Osteoblast (primary cell): ENCODE measurements around the gene UBTD1. TPM values are rescaled to one million over a fixed set of nuclear protein-coding genes. Genes with fewer than 3 reads are reported as not detected.

Source experiments
- DNase-seq: peaks from one replicate; pipeline ENCODE4 v3.0.0; 2011; ENCODE audit warnings: low spot score, mixed read lengths; ENCODE audit not compliant: insufficient read length; ENCODE audit errors: missing footprints
- H2AFZ ChIP-seq: 2 replicates; pipeline ENCODE4 v1.6.0; 2011; ENCODE audit warnings: mild to moderate bottlenecking, low read length
- H3K27ac ChIP-seq: 2 replicates; pipeline ENCODE4 v1.5.1; 2011; ENCODE audit warnings: mild to moderate bottlenecking, low read depth, low read length, moderate library complexity
- H3K27me3 ChIP-seq: 2 replicates; pipeline ENCODE4 v1.6.0; 2012; ENCODE audit warnings: mild to moderate bottlenecking, control low read depth, inconsistent platforms, low read length, moderate library complexity; ENCODE audit not compliant: insufficient read depth
- H3K36me3 ChIP-seq: 2 replicates; pipeline ENCODE4 v1.5.1; 2011; ENCODE audit warnings: mild to moderate bottlenecking, low read length, control low read depth, moderate library complexity; ENCODE audit not compliant: insufficient read depth
- H3K4me1 ChIP-seq: 2 replicates; pipeline ENCODE4 v1.5.1; 2011; ENCODE audit warnings: mild to moderate bottlenecking, low read length, control low read depth, moderate library complexity; ENCODE audit not compliant: insufficient read depth
- H3K4me2 ChIP-seq: 2 replicates; pipeline ENCODE4 v1.6.0; 2011; ENCODE audit warnings: mild to moderate bottlenecking, low read length; ENCODE audit not compliant: insufficient read depth
- H3K4me3 ChIP-seq: fragments of 200-600 bp; sonication (generic); 3 replicates; pipeline ENCODE4 v1.5.1; 2012; ENCODE audit warnings: mild to moderate bottlenecking, low read length, inconsistent platforms; ENCODE audit not compliant: insufficient read depth
- H3K79me2 ChIP-seq: 2 replicates; pipeline ENCODE4 v1.6.0; 2012; ENCODE audit warnings: mild to moderate bottlenecking, low read length, control low read depth, inconsistent platforms; ENCODE audit not compliant: insufficient read depth
- H3K9me3 ChIP-seq: 2 replicates; pipeline ENCODE4 v1.5.1; 2011; ENCODE audit warnings: low read depth, low read length, control low read depth
- H4K20me1 ChIP-seq: 2 replicates; pipeline ENCODE4 v1.6.0; 2012; ENCODE audit warnings: mild to moderate bottlenecking, low read length, control low read depth; ENCODE audit not compliant: insufficient read depth
- CTCF ChIP-seq: IDR thresholded peaks from 2 replicates; pipeline ENCODE4 v1.5.1; 2011; ENCODE audit warnings: mild to moderate bottlenecking, low read depth, low read length, moderate library complexity; ENCODE audit errors: extremely low read depth
- total RNA-seq: library from RNA; depleted of rRNA; stranded (reverse); fragments of >200 nt; gene quantifications from 2 replicates; pipeline ENCODE4 v1.2.3, GENCODE V29; 2012

The UBTD1 gene
- total RNA-seq, 1 donor: 29.0 TPM

GRCh38 chr10:97529685-97530465, 31.2 kb downstream of the UBTD1 start:
- peaks cover 12% of the 10 kb centered on the region for H3K4me1 ChIP-seq
- no peak for TF ChIP-seq CTCF
- no peak overlapping the region for H3K27ac ChIP-seq
- H3K36me3 ChIP-seq: no peaks in the 10 kb centered on the region
- H3K9me3 ChIP-seq: no peaks in the 10 kb centered on the region
- no peak overlapping the region for H3K4me3 ChIP-seq
- H2AFZ ChIP-seq: peak overlapping the region; percentile 35
- H3K27me3 ChIP-seq: no peaks in the 10 kb centered on the region
- peak overlapping the region; percentile 28 for H3K4me2 ChIP-seq
- peaks cover 31% of the 10 kb centered on the region for H3K79me2 ChIP-seq
- no peak for DNase-seq
- peaks cover 27% of the 10 kb centered on the region for H4K20me1 ChIP-seq

- peaks cover 12% of the 10 kb centered on the region for H3K4me1 ChIP-seq
- DNase-seq: no peak
- peaks cover 18% of the 10 kb centered on the region for H4K20me1 ChIP-seq
- H3K79me2 ChIP-seq: peaks cover 27% of the 10 kb centered on the region
- no peaks in the 10 kb centered on the region for H3K9me3 ChIP-seq
- no peak for TF ChIP-seq CTCF
- no peaks in the 10 kb centered on the region for H3K36me3 ChIP-seq
- H3K27me3 ChIP-seq: no peaks in the 10 kb centered on the region
- peak overlapping the region; percentile 56 for H3K27ac ChIP-seq
- H3K4me3 ChIP-seq: no peak overlapping the region
- no peak overlapping the region for H2AFZ ChIP-seq
- no peak overlapping the region for H3K4me2 ChIP-seq
Measured at GRCh38 chr10:97531401-97531986, 32.8 kb downstream of the UBTD1 start.

GRCh38 chr10:97532935-97533671, 34.4 kb downstream of the UBTD1 start:
- no peaks in the 10 kb centered on the region for H3K27me3 ChIP-seq
- no peak overlapping the region for H2AFZ ChIP-seq
- DNase-seq: peak; percentile 92
- peak overlapping the region; percentile 4 for H3K27ac ChIP-seq
- H4K20me1 ChIP-seq: peaks cover 18% of the 10 kb centered on the region
- TF ChIP-seq CTCF: no peak
- H3K4me1 ChIP-seq: peaks cover 15% of the 10 kb centered on the region
- no peak overlapping the region for H3K4me2 ChIP-seq
- H3K36me3 ChIP-seq: no peaks in the 10 kb centered on the region
- H3K9me3 ChIP-seq: no peaks in the 10 kb centered on the region
- no peak overlapping the region for H3K4me3 ChIP-seq
- peaks cover 38% of the 10 kb centered on the region for H3K79me2 ChIP-seq

- H3K27me3 ChIP-seq: no peaks in the 10 kb centered on the region
- H3K4me1 ChIP-seq: peaks cover 21% of the 10 kb centered on the region
- no peak overlapping the region for H3K4me3 ChIP-seq
- H4K20me1 ChIP-seq: peaks cover 18% of the 10 kb centered on the region
- peaks cover 38% of the 10 kb centered on the region for H3K79me2 ChIP-seq
- no peak for DNase-seq
- TF ChIP-seq CTCF: no peak
- H2AFZ ChIP-seq: no peak overlapping the region
- no peaks in the 10 kb centered on the region for H3K9me3 ChIP-seq
- H3K27ac ChIP-seq: no peak overlapping the region
- H3K36me3 ChIP-seq: no peaks in the 10 kb centered on the region
- H3K4me2 ChIP-seq: no peak overlapping the region
Measured at GRCh38 chr10:97533888-97534287, 35.2 kb downstream of the UBTD1 start.
